Effector CD8-positive, alpha-beta T cell (primary cell): ENCODE data around the gene OTOG.

Source experiments
- DNase-seq: peaks from one replicate; lab custom pipeline; 2025; lab: John Stamatoyannopoulos, UW

The OTOG gene

DNA sequence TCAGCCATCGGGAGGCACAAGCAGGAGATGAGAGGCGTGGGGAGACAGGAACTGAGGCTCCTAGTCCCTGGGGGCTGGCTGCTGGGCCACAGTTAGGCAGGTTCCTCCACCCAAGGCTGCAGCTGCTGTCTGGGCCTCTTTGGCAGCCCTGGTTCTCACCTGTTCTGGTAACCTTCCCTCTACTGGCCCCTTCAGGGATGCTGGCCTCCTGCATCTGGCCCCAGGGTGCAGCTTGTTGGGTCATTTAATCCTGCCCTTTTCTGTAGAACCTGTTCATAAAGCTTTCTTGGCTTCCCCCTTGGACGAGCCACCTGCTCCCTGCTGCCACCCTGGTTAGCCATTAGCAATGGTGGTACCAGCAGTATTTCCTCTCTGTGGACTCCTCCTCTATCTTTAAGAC is 8.3 kb upstream of the OTOG start:
- DNase-seq: no peak

DNA sequence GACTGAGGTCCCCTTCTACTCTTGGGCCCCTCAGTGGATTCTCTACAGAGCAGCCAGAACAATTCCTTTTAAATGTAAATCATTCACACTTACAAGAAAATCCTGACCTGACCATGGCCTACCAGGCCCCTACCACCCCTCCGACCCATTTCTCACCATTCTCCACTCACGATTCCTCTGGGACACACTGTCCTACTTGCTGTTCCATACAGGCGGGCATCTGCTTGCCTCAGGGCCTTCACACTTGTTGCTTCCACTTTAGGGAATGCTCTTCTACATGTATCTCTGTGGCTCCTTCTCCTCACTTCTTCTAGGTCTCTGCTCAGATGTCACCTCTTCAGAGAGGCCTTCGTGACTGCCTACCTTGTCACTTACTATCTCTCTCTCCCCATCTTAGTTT is 6.3 kb upstream of the OTOG start:
- no peak for DNase-seq

DNA sequence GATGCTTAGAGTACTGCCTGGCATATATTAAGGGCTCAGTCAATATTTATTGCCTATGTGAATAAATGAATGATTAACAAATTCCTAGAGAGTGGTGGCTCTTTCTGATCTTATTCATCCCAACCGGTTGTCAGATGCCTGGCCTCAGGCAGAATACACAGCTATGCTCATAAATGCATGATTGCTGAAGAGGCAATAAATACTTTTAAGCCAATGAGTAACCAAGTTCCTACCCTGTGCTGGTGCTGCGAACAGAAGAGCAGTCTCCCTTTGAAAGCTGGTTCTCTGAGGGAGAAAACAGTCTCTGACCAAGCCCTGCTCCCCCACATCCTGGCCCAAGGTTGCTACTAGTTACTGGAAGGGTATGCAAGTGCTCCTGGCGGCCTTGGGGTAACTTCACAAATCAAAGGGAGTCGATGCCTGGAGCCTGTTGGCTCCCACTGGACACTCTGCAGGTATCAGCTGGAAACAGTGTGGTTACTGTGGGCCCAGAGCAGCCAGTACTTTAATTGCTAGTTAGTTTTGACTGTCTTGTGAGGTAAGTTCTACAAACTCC is 5.7 kb upstream of the OTOG start:
- no peak for DNase-seq

GRCh38 chr11:17542249-17542648 is 4.8 kb upstream of the OTOG start:
- no peak for DNase-seq

DNA sequence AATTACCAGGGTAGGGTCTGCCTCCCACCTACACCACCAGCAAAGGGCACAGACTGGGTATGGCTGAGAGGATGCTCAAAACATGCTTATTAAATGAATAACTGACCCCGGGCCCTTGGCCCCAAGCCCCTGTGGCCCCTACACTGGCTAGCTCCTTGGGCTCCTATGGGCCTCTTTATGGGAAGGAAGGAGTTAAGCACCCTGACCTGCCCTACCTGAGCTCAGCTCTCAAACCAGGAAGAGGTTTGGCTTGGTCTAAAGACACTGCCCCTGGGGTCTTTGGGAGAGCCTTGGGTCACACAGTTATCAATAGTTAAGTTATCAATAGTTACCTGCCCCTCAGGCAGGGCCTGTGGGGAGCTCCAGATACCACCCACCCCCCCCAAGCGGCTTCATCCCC is 4.0 kb upstream of the OTOG start:
- no peak for DNase-seq

DNA sequence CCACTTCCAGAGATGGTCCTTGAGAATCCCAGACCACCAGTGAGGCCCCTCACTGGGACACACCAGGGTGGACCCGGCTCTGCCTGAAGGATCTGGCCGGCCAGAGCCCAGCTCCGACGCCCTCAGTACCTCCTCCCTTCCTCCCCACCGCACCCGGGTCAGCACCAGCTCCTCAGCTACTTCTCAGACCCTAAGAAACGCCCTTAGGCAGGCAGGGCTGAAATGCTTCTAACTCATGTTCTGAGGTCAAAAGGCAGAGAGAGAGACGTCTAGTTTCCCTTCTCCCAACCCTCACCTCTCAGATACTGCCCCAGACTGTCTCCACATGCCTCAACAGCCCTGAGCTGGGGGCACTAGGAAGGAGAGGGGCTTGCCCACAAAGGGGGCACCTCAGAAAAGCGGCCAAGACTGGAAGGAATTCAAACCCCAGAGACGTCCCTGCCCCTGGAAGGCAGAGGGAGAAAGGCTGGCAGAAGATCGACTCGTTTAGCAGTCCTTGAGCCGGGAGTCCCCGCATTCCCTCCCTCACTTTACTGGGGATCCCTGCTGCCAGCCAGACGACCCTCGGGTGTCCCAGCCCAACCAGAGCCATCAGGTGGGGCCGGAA is 3.4 kb upstream of the OTOG start:
- no peak for DNase-seq

DNA sequence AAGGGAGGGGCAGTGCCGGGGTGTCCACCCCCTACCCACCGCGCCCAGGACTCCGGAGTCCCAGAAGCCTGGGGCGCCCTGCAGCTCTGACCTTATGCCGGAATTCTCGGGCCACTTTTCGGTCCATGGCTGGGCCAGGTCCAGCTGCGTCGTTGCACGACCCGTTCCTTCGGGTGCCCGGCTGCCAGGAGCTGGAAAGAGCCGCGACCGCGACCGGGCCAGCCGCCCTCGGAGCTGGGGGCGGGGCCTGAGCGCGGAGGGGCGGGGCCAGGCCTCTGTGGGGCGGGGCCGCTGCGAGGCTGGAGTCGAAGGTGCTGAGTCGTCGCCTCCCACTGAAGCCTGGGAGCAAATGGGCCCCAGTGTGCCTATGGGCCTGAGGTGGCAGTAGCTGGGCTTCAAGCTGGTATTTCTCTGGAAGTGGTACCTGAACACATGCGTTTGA is 2.9 kb upstream of the OTOG start, which contains the start of gene USH1C:
TSS of gene USH1C (minus strand) at position 236 of the 442 bp plus-strand sequence. CDS start at position 127, 109 bp downstream.
- DNase-seq: no peak

DNA sequence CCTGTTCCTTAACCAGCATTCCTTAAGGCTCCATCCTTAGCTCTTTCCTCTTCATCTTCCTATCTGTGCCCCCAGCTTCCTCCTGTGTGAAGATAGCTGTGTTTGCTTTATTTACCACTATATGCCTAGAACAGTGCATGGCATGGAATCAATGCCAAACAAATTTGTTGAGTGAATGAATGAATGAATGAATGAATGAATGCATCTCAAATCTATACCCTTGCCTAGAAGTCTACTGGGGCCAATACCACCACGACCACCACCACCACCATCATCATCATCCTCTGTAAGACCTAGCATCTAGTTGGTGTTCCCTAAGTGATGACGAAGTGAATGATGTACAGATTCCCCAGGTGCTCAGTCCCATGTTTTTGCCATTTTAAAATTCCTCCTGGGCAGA is 819 bp upstream of the OTOG start:
- DNase-seq: no peak

- DNase-seq: no peak
Measured at GRCh38 chr11:17547932-17548331, 873 bp downstream of the OTOG start.

- no peak for DNase-seq
Measured at GRCh38 chr11:17548444-17548843, 1.4 kb downstream of the OTOG start.

GRCh38 chr11:17550450-17551346 is 3.6 kb downstream of the OTOG start:
- DNase-seq: no peak

DNA sequence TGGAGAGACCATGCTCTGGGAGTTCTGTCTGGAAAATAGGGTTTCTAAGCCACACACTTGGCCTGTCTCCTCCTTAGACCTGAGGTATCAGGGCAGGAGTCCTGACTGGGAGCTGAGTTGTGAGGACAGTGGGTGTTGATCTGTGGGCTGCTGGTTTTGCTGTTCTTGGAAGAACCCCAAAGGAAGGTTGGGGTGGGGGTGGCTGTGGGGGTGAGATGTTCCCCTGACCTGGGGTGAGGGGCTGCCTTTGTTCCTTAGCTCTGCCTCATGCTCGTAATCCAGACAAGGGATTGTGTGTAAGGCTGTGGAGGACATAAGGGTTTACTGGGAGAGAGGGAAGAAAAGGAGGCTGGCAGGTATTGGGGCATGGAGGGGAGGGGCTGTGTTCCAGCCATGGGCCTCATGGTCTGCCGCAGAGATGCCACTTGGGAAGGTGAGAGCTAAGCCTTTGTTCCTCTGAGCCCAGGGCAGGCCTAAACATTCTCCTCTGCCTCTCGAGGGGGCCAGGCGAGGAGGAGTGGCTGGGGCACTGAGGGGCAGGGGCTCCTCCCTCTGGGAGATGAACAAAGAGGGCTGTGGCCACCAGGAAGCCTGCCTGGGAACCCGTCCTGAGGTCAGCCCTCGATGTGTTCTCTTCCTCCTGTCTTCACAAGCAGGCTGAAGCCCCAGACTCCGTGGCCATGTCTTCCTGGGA is 4.4 kb downstream of the OTOG start:
- no peak for DNase-seq

DNA sequence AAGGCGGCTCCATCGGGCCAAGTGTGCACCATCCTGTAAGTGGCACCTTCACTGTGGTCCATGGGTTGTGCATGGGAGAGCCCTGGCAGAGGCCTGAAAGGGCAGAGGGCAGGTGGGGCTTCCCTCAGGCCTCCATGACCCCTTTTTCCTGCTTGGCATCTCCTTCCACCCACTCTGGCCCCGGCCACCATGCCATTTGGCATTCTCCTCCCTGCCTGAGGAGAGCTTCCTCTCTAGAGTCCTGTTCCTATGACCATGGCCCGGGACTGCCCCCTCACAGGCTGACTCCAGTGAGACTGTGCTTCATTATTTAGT is 4.9 kb downstream of the OTOG start:
- DNase-seq: no peak

- DNase-seq: no peak
Measured at GRCh38 chr11:17552392-17553248, 5.6 kb downstream of the OTOG start.

GRCh38 chr11:17553249-17553546 is 6.1 kb downstream of the OTOG start:
- no peak for DNase-seq

DNA sequence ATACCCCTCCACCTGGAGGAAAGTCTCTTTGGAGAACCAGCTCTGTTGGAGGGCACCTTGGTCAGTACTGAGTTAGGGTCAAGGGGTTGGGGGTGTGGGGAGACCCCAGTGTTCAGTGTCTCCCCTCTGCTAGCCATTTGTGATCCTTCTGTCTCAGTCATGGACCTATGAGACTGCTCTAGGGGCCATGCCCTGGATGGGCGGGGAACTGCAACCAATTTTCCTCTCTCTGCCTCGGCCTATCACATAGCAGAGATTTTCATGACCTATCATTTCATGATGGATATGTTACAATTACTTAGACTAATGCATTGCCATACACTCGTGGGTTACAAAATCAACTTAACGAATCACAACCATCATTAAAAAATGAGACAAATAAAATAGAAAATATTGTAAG is 7.4 kb downstream of the OTOG start:
- DNase-seq: no peak

GRCh38 chr11:17556999-17557398 is 9.9 kb downstream of the OTOG start:
- no peak for DNase-seq

DNA sequence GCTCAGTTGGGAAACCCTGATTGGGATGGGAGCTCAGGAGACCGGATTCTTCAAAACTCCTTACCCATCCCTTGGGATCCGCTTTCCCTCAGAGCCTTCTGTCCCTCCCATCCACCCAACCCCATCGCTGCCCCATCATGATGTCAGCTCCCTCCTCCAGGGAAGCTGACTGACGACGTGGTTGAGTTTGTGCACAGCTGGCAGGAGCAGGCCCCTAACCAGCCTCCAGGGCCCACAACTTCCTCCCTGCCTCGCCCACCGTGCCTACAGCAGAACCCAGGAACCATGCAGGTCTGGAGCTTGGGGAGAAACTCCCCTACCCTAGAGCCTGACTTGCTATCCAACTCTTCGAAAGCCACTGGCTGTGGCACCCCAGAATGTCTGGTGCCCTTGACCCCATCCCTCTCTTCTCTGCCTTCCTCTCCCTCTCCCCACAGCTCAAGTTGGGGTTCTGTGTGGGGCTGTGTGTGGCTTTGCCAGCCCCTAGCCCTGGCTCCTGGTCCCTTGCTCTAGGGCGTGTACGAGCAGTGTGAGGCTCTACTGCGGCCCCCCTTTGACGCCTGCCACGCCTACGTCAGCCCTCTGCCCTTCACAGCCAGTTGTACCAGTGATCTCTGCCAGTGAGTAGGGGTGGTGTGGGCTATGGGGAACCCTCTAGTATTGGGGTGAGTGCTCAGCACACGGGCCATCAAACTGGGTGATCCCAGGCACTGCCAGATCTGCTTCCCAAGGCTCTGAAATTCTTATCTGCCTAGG is 11.1 kb downstream of the OTOG start:
- DNase-seq: no peak

DNA sequence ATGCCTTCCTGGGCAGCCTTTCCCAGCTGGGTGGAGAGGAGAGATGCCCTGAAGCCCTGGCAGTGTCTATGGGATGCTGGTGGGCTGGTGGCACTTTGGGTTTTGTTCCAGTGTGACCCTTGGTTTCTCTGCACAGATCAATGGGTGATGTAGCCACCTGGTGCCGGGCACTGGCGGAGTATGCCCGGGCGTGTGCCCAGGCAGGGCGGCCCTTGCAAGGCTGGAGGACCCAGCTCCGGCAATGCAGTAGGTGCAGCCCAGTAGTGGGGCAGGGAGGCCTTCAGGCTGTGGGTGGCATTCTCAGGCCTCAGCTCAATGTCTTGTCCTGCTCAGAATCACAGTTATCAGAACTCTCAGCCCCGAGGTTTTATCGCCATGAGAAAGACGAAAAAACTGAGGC is 11.9 kb downstream of the OTOG start:
- DNase-seq: no peak

DNA sequence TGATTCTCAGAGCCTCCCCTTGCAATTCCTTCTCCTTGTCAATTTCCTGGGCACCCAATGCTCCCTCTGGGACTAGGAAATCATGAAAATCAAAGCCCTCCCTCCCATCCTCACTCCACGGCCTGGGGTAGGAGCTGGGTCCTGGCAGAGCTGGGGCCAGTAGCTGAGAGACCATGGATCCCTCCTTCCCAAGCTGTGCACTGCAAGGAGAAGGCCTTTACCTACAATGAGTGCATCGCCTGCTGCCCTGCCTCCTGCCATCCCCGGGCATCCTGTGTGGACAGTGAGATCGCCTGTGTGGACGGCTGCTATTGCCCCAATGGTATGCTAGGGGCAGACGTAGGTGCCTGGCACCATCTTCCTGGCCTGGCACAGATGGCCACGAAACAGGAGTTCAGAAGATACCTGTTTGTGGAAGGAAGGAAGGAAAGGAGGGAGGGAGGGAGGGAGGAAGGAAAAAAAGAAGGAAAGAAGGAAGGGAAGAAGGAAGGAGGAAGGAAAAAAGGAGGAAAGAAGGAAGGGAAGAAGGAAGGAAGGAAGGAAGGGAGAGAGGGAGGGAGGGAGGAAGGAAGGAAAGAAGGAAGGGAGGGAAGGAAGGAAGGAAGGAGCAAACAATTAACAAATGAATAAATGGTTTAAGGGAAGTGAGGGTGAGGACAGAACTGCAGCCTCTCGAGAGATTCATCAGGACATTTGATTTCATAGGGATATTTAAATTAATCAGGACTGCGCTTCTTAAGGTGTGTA is 12.5 kb downstream of the OTOG start:
- DNase-seq: no peak
